Measurements from ENCODE around the gene PEX3.
"Not testable (repeated sequence)": the region's sequence is repeated elsewhere in the genome, so short reads cannot be mapped to it uniquely, and the experiment has no call there.

The PEX3 gene

DNA sequence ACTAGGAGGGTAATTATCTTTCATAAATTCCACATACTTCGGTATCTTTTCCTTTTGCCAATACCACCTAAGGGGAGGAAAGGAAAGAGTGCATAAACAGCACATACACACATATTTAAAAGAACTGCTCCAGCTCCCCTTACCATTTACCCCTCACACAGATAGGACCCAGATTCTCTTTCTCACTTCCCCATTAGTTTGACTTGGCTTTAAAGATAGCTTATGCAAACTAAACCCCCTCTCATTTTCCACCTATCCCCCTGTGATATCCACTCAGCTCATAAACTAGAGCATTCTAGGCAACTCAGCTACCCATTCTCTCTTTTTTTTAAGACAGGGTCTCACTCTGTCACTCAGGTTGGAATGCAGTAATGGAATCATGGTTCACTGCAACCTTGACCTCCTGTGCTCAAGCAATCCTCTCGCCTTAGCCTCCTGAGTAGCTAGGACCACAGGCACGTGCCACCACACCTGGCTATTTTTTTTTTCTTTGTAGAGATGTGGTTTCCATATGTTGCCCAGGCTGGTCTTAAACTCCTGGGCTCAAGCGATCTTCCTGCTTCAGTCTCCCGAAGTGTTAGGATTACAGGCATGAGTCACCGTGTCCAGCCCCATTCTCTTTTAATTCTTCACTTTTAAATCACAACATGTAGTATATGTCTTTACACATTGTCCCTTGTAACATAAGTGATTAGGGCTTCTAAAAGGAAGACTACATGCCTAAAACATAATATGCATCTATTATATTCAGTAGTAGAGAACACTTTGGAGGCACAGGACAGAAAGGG is 56.9 kb downstream of the PEX3 start:
- DNase-seq (ENCODE audit: low spot score), result no peak

- not testable (repeated sequence) for DNase-seq (ENCODE audit: low spot score)
Measured at GRCh38 chr6:143510326-143510725, 59.7 kb downstream of the PEX3 start.

- DNase-seq (ENCODE audit: low spot score), result peak; percentile 71
Measured at GRCh38 chr6:143510991-143511891, 60.6 kb downstream of the PEX3 start, which contains the start of gene FUCA2. TSS of gene FUCA2 (minus strand) at chr6:143511720. CDS start at chr6:143511634, 86 bp downstream.

GRCh38 chr6:143513410-143513809 is 62.8 kb downstream of the PEX3 start:
- DNase-seq (ENCODE audit: low spot score), result no peak

- no peak for DNase-seq (ENCODE audit: low spot score)
Measured at GRCh38 chr6:143515061-143515760, 64.6 kb downstream of the PEX3 start.

GRCh38 chr6:143515766-143516355 is 65.3 kb downstream of the PEX3 start:
- DNase-seq (ENCODE audit: low spot score), result no peak

GRCh38 chr6:143516690-143517446 is 66.3 kb downstream of the PEX3 start:
- no peak for DNase-seq (ENCODE audit: low spot score)

GRCh38 chr6:143517447-143517773 is 66.8 kb downstream of the PEX3 start:
- no peak for DNase-seq (ENCODE audit: low spot score)

GRCh38 chr6:143522039-143522600 is 71.5 kb downstream of the PEX3 start:
- DNase-seq (ENCODE audit: low spot score), result no peak

- DNase-seq (ENCODE audit: low spot score), result no peak
Measured at GRCh38 chr6:143525356-143525755, 74.8 kb downstream of the PEX3 start.

GRCh38 chr6:143527677-143528076 is 77.1 kb downstream of the PEX3 start:
- DNase-seq (ENCODE audit: low spot score), result no peak

- no peak for DNase-seq (ENCODE audit: low spot score)
Measured at GRCh38 chr6:143528164-143528811, 77.7 kb downstream of the PEX3 start.

DNA sequence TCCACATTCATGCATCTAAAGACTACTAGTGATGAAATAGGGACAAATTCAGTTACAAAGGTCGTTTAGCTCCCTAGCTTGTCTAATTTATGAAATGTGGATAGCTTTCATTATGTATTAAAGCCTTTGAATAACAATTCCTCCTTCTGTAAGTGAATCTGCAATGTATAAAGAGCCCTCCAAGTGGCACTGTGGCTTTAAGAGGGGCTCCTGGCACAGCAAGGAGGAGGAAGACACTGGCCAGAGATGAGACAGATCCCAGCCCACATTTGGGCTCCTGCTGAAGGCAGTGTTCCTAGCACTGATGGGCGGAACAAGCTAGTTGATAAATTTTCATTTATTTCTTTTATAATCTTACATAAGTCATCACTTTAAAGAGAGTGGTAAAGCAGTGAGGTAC is 78.5 kb downstream of the PEX3 start:
- DNase-seq (ENCODE audit: low spot score), result no peak

DNA sequence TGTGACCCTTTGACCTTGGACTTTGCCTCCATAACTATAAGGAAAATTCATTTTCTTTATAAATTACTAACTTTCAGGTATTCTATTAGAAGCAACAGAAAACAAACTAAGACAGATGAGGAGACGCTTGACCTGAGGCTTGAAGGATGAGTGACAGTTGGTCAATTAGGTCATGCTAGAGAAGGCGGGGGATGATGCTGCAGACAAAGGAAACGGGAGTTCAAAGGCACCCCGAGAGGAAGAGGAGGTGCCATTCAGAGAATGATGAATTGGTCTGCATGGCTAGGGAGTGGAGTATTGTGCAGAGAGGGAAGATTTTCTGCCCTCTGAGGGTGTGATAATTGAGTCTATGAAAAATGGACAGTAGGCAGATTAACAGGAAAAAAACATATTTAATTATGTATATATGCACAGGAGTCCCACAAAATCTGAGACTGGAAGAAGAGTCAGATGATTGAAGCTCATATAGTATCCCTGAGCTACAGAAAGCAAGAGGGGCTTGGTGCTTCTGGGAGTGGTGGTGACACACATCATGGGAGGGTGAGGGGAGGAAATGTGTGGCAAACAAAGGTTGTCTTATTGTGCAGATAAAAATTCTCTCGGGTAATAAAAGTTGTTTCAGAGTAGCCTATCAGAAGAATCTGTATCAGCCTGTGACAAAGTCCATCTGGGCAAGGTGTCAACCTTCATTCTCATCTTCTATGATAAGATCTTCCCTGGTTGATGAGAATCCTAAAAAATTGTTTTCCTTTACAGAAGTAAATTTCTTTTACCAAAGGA is 81.3 kb downstream of the PEX3 start:
- DNase-seq (ENCODE audit: low spot score), result no peak

GRCh38 chr6:143535189-143535614 is 84.6 kb downstream of the PEX3 start:
- DNase-seq (ENCODE audit: low spot score), result no peak

DNA sequence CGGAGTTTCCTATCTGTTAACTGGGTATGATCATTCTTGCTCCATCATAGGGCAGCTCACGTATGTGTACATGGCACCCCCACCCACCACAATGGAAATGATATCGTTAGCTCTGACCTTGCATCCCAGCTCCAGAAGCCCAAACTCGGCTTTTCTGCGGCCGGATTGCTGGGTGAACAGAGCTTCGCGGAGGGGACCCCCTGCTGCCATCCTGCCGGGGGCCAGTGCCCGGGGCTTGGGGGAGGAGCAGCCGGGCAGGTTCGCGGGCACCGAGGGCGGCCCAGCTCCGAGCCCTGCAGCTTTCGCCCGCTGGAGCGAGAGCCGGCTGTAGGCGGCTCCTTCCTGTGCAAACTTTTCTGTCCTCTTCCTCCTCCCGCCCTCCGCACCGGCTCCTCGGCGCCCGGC is 85.9 kb downstream of the PEX3 start:
- peak; percentile 50 for DNase-seq (ENCODE audit: low spot score)

- DNase-seq (ENCODE audit: low spot score), result peak; percentile 58
Measured at GRCh38 chr6:143536866-143537691, 86.5 kb downstream of the PEX3 start.

DNA sequence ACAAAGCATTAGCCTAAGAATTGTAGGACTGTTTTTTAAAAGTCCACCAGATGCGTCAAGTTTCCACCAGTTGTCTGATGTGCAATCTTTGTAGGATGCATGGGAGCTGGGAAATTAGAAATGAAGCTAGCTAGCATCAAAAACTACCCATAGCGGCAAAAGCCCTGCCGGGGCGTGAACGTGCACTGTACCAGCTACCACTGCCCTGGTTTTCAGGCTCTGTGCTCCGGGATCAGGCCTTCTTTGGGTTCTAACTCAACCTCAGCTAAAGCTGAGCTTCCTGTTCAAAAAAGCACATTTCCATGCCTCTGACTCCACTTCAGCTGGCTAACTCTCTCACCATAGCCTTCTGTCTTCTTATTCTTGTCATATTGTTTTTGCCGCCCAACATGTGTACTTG is 87.8 kb downstream of the PEX3 start:
- DNase-seq (ENCODE audit: low spot score), result no peak

GRCh38 chr6:143539106-143539505 is 88.5 kb downstream of the PEX3 start:
- DNase-seq (ENCODE audit: low spot score), result no peak

Measured in SW480 (cell line).